GM23248 (cell line): ENCODE measurements around the gene RAB22A. TPM values are rescaled to one million over a fixed set of nuclear protein-coding genes. Genes with fewer than 3 reads are reported as not detected.

Source experiments
- DNase-seq: peaks from one replicate; pipeline ENCODE4 v3.0.0-alpha.2; 2015
- H2AFZ ChIP-seq: fragments of 200-600 bp; sonication (generic); 2 replicates; pipeline ENCODE4 v1.6.1; 2016; ENCODE audit warnings: antibody characterized with exemption
- H3F3A ChIP-seq: fragments of 200-600 bp; sonication (generic); 2 replicates; pipeline ENCODE4 v1.6.1; 2016; ENCODE audit warnings: mild to moderate bottlenecking, antibody characterized with exemption, mixed run types; ENCODE audit not compliant: insufficient read depth
- H3K27ac ChIP-seq: fragments of 200-600 bp; sonication (generic); 2 replicates; pipeline ENCODE4 v1.5.1; 2016; ENCODE audit warnings: mild to moderate bottlenecking
- H3K27me3 ChIP-seq: fragments of 200-600 bp; sonication (generic); replicated peaks from 2 replicates; pipeline ENCODE4 v1.6.1; 2016; ENCODE audit warnings: mild to moderate bottlenecking; ENCODE audit not compliant: insufficient read depth
- H3K36me3 ChIP-seq: fragments of 200-600 bp; sonication (generic); 2 replicates; pipeline ENCODE4 v1.6.1; 2016; ENCODE audit warnings: low read depth, mild to moderate bottlenecking
- H3K4me1 ChIP-seq: fragments of 200-600 bp; sonication (generic); 2 replicates; pipeline ENCODE4 v1.6.1; 2016; ENCODE audit warnings: mild to moderate bottlenecking; ENCODE audit not compliant: insufficient read depth
- H3K4me2 ChIP-seq: fragments of 200-600 bp; sonication (generic); one replicate; pipeline ENCODE4 v1.6.1; 2016; ENCODE audit warnings: mild to moderate bottlenecking; ENCODE audit not compliant: unreplicated experiment
- H3K4me3 ChIP-seq: fragments of 200-600 bp; sonication (generic); 2 replicates; pipeline ENCODE4 v1.5.1; 2016; ENCODE audit warnings: mild to moderate bottlenecking
- H3K79me2 ChIP-seq: fragments of 200-600 bp; sonication (generic); 2 replicates; pipeline ENCODE4 v1.6.1; 2016; ENCODE audit warnings: mild to moderate bottlenecking; ENCODE audit not compliant: insufficient read depth
- H3K9ac ChIP-seq: fragments of 200-600 bp; sonication (generic); 2 replicates; pipeline ENCODE4 v1.6.1; 2016; ENCODE audit warnings: mild to moderate bottlenecking
- H3K9me2 ChIP-seq: fragments of 200-600 bp; sonication (generic); 2 replicates; pipeline ENCODE4 v1.6.1; 2016; ENCODE audit warnings: mixed run types, mild to moderate bottlenecking, moderate library complexity; ENCODE audit not compliant: insufficient read depth
- H3K9me3 ChIP-seq: fragments of 200-600 bp; sonication (generic); one replicate; pipeline ENCODE4 v1.6.1; 2017; ENCODE audit warnings: low read depth
- H4K20me1 ChIP-seq: fragments of 200-600 bp; sonication (generic); 2 replicates; pipeline ENCODE4 v1.6.0; 2016; ENCODE audit not compliant: insufficient read depth
- EZH2 ChIP-seq: fragments of 200-600 bp; sonication (generic); IDR thresholded peaks from 2 replicates; pipeline ENCODE4 v1.6.1; 2018; ENCODE audit warnings: antibody characterized with exemption, mild to moderate bottlenecking; ENCODE audit not compliant: insufficient read depth, poor library complexity, severe bottlenecking
- EZH2phosphoT487 ChIP-seq: fragments of 200-600 bp; sonication (generic); IDR thresholded peaks from 2 replicates; pipeline ENCODE4 v1.6.1; 2018; ENCODE audit warnings: antibody characterized with exemption, moderate library complexity, mild to moderate bottlenecking, low read depth; ENCODE audit not compliant: insufficient read depth
- WGBS, 2 experiments: methylation state at CpG; one replicate each; pipeline ENCODE4 v1.1.6; 2015 to 2017; ENCODE audit warnings: low lambda C conversion rate in 2 of 2, low coverage in 1 of 2; ENCODE audit errors: missing lambda C conversion rate in 2 of 2; 5-methylcytosine and 5-hydroxymethylcytosine counted together
- in situ Hi-C: fragments of 300-500 bp; cut with MboI; formaldehyde crosslinking; loops from 2 replicates; pipeline ENCODE4 v1.15.0; 2020
- polyA plus RNA-seq: library from polyadenylated mRNA; unstranded; fragments of >200 nt; fragmentation: Nextera tagmentation; extraction: Ambion mirVana; gene quantifications from 2 replicates; pipeline ENCODE4 v1.2.1, GENCODE V29; 2016
- total RNA-seq: library from RNA; depleted of rRNA; stranded (reverse); fragments of >200 nt; shearing (Covaris generic); gene quantifications from 2 replicates; pipeline ENCODE4 v1.2.3, GENCODE V29; 2014

RAB22A gene
- total and polyA plus RNA-seq, 2 experiments from 2014 or later = 21.2 to 21.3 TPM

- Histone ChIP-seq H3K4me1 (peaks cover 31% of the 10 kb centered on the region), H2AFZ (no peak overlapping the region), H3K9ac (no peak overlapping the region), H3K27ac (peak overlapping the region; percentile 46), H3K9me2 (no peaks in the 10 kb centered on the region), H3K4me2 (no peak overlapping the region), H4K20me1 (peaks cover 16% of the 10 kb centered on the region), H3K79me2 (peaks cover 81% of the 10 kb centered on the region), H3K27me3 (no peaks in the 10 kb centered on the region), H3K4me3 (no peak overlapping the region), H3F3A (peaks cover 20% of the 10 kb centered on the region), H3K36me3 (no peaks in the 10 kb centered on the region), H3K9me3 (no peaks in the 10 kb centered on the region)
- TF ChIP-seq EZH2 = no peak
- TF ChIP-seq EZH2phosphoT487 = no peak
- WGBS, 2 experiments = 81 to 87% methylated on average over 4 of the region's 4 CpGs
- no peak for DNase-seq
- in situ Hi-C loops = no loop called here
These were observed 82.8 kb downstream of the RAB22A start for GRCh38 chr20:58392286-58392685.

- peaks cover 24% of the 10 kb centered on the region for H4K20me1 ChIP-seq
- peak overlapping the region; percentile 19 for H3K4me2 ChIP-seq
- H3K9ac ChIP-seq = no peak overlapping the region
- no peaks in the 10 kb centered on the region for H3K27me3 ChIP-seq
- peaks cover 31% of the 10 kb centered on the region for H3K4me1 ChIP-seq
- DNase-seq = peak; percentile 81
- 17 to 25% methylated on average over 3 of the region's 3 CpGs for WGBS, 2 experiments
- peaks cover 91% of the 10 kb centered on the region for H3K79me2 ChIP-seq
- in situ Hi-C loops = no loop called here
- no peaks in the 10 kb centered on the region for H3K9me2 ChIP-seq
- H2AFZ ChIP-seq = no peak overlapping the region
- no peak for TF ChIP-seq EZH2
- no peak for TF ChIP-seq EZH2phosphoT487
- peak overlapping the region; percentile 46 for H3K27ac ChIP-seq
- no peaks in the 10 kb centered on the region for H3K9me3 ChIP-seq
- H3K36me3 ChIP-seq = no peaks in the 10 kb centered on the region
- peaks cover 20% of the 10 kb centered on the region for H3F3A ChIP-seq
- no peak overlapping the region for H3K4me3 ChIP-seq
These were observed 83.8 kb downstream of the RAB22A start for GRCh38 chr20:58393299-58393698.

- Histone ChIP-seq H3K4me1 (peaks cover 31% of the 10 kb centered on the region), H3K9me2 (no peaks in the 10 kb centered on the region), H3K27ac (no peak overlapping the region), H4K20me1 (peaks cover 27% of the 10 kb centered on the region), H3K36me3 (no peaks in the 10 kb centered on the region), H2AFZ (no peak overlapping the region), H3K9me3 (no peaks in the 10 kb centered on the region), H3K27me3 (no peaks in the 10 kb centered on the region), H3K9ac (no peak overlapping the region), H3K79me2 (peaks cover 100% of the 10 kb centered on the region), H3F3A (peaks cover 20% of the 10 kb centered on the region), H3K4me3 (no peak overlapping the region), H3K4me2 (no peak overlapping the region)
- in situ Hi-C loops = no loop called here
- 86 to 88% methylated on average over 4 of the region's 4 CpGs for WGBS, 2 experiments
- no peak for DNase-seq
- TF ChIP-seq EZH2 (no peak), EZH2phosphoT487 (no peak)
These were observed 85.3 kb downstream of the RAB22A start for GRCh38 chr20:58394801-58395200.

GRCh38 chr20:58395604-58396003, 86.1 kb downstream of the RAB22A start:
- no peaks in the 10 kb centered on the region for H3K27me3 ChIP-seq
- H3K36me3 ChIP-seq = no peaks in the 10 kb centered on the region
- H3K4me1 ChIP-seq = peaks cover 23% of the 10 kb centered on the region
- H3K4me2 ChIP-seq = no peak overlapping the region
- TF ChIP-seq EZH2 = no peak
- TF ChIP-seq EZH2phosphoT487 = no peak
- no peak for DNase-seq
- peaks cover 20% of the 10 kb centered on the region for H3F3A ChIP-seq
- peaks cover 27% of the 10 kb centered on the region for H4K20me1 ChIP-seq
- no peak overlapping the region for H2AFZ ChIP-seq
- H3K9me2 ChIP-seq = no peaks in the 10 kb centered on the region
- no peak overlapping the region for H3K27ac ChIP-seq
- no peak overlapping the region for H3K9ac ChIP-seq
- H3K9me3 ChIP-seq = no peaks in the 10 kb centered on the region
- H3K79me2 ChIP-seq = peaks cover 100% of the 10 kb centered on the region
- 69 to 75% methylated on average over 3 of the region's 3 CpGs for WGBS, 2 experiments
- H3K4me3 ChIP-seq = no peak overlapping the region
- in situ Hi-C loops = no loop called here

GRCh38 chr20:58397429-58397828, 87.9 kb downstream of the RAB22A start:
- Histone ChIP-seq H3F3A (peaks cover 13% of the 10 kb centered on the region), H2AFZ (no peak overlapping the region), H3K4me1 (peaks cover 15% of the 10 kb centered on the region), H3K79me2 (peaks cover 100% of the 10 kb centered on the region), H4K20me1 (peaks cover 26% of the 10 kb centered on the region), H3K9me2 (no peaks in the 10 kb centered on the region), H3K4me2 (no peak overlapping the region), H3K9ac (no peak overlapping the region), H3K27me3 (no peaks in the 10 kb centered on the region), H3K36me3 (no peaks in the 10 kb centered on the region), H3K4me3 (no peak overlapping the region), H3K27ac (no peak overlapping the region), H3K9me3 (no peaks in the 10 kb centered on the region)
- no peak for DNase-seq
- 97 to 100% methylated on average over 6 of the region's 6 CpGs for WGBS, 2 experiments
- in situ Hi-C loops = no loop called here
- TF ChIP-seq EZH2 (no peak), EZH2phosphoT487 (no peak)
